ENCODE measurements around the gene SUCLA2.
"Not testable (repeated sequence)": the region's sequence is repeated elsewhere in the genome, so short reads cannot be mapped to it uniquely, and the experiment has no call there.

The SUCLA2 gene

GRCh38 chr13:47955836-47956235 is 45.2 kb downstream of the SUCLA2 start:
- no peaks in the 10 kb centered on the region for H3K9me2 ChIP-seq (replicated peaks; ENCODE audit: insufficient read depth, low read length)
- peaks cover 69% of the 10 kb centered on the region for H3K36me3 ChIP-seq (ENCODE audit: low read length)
- H3K4me3 ChIP-seq (ENCODE audit: insufficient read depth, low read length, poor library complexity, severe bottlenecking), result no peak overlapping the region
- H3F3A ChIP-seq (ENCODE audit: insufficient read depth), result no peaks in the 10 kb centered on the region
- no peaks in the 10 kb centered on the region for H3K79me2 ChIP-seq (ENCODE audit: insufficient read depth, low read length)
- H3K27ac ChIP-seq (ENCODE audit: low read depth, low read length), result no peak overlapping the region
- no peaks in the 10 kb centered on the region for H4K20me1 ChIP-seq (ENCODE audit: low read depth, low read length)
- H2AFZ ChIP-seq (ENCODE audit: low read depth, low read length, severe bottlenecking), result no peak overlapping the region
- no peak overlapping the region for H3K4me2 ChIP-seq (ENCODE audit: low read depth, low read length, poor library complexity, severe bottlenecking)
- no peak overlapping the region for H3K9ac ChIP-seq (ENCODE audit: low read length)
- peaks cover 45% of the 10 kb centered on the region; the same call in 1 of the 2 replicates for H3K9me3 ChIP-seq (ENCODE audit: insufficient read depth, low read length)
- no peaks in the 10 kb centered on the region for H3K27me3 ChIP-seq (ENCODE audit: low read length)
- TF ChIP-seq EZH2phosphoT487 (conservative IDR thresholded peaks at IDR 0.05; ENCODE audit: low read length), result no peak

GRCh38 chr13:47949799-47950198 is 51.3 kb downstream of the SUCLA2 start:
- Histone ChIP-seq H3K36me3 (ENCODE audit: low read length) (peaks cover 27% of the 10 kb centered on the region; the same call in 1 of the 2 replicates), H3K4me2 (ENCODE audit: low read depth, low read length, poor library complexity, severe bottlenecking) (no peak overlapping the region), H3K27ac (ENCODE audit: low read depth, low read length) (no peak overlapping the region), H3K9me3 (ENCODE audit: insufficient read depth, low read length) (no peaks in the 10 kb centered on the region), H3F3A (ENCODE audit: insufficient read depth) (no peaks in the 10 kb centered on the region), H3K9ac (ENCODE audit: low read length) (no peak overlapping the region), H3K9me2 (replicated peaks; ENCODE audit: insufficient read depth, low read length) (no peaks in the 10 kb centered on the region), H3K4me3 (ENCODE audit: insufficient read depth, low read length, poor library complexity, severe bottlenecking) (no peak overlapping the region), H2AFZ (ENCODE audit: low read depth, low read length, severe bottlenecking) (no peak overlapping the region), H4K20me1 (ENCODE audit: low read depth, low read length) (no peaks in the 10 kb centered on the region), H3K79me2 (ENCODE audit: insufficient read depth, low read length) (no peaks in the 10 kb centered on the region), H3K27me3 (ENCODE audit: low read length) (no peaks in the 10 kb centered on the region)
- no peak for TF ChIP-seq CTCF (IDR thresholded peaks at IDR 0.05; ENCODE audit: insufficient read depth, low read length, poor library complexity, severe bottlenecking)
- no peak for TF ChIP-seq EZH2phosphoT487 (conservative IDR thresholded peaks at IDR 0.05; ENCODE audit: low read length)

- H3K27me3 ChIP-seq (ENCODE audit: low read length), result no peaks in the 10 kb centered on the region
- H2AFZ ChIP-seq (ENCODE audit: low read depth, low read length, severe bottlenecking), result no peak overlapping the region
- no peaks in the 10 kb centered on the region for H4K20me1 ChIP-seq (ENCODE audit: low read depth, low read length)
- H3K4me2 ChIP-seq (ENCODE audit: low read depth, low read length, poor library complexity, severe bottlenecking), result no peak overlapping the region
- H3K9me3 ChIP-seq (ENCODE audit: insufficient read depth, low read length), result no peaks in the 10 kb centered on the region
- H3F3A ChIP-seq (ENCODE audit: insufficient read depth), result no peaks in the 10 kb centered on the region
- no peaks in the 10 kb centered on the region for H3K9me2 ChIP-seq (replicated peaks; ENCODE audit: insufficient read depth, low read length)
- no peaks in the 10 kb centered on the region for H3K79me2 ChIP-seq (ENCODE audit: insufficient read depth, low read length)
- H3K4me3 ChIP-seq (ENCODE audit: insufficient read depth, low read length, poor library complexity, severe bottlenecking), result no peak overlapping the region
- H3K27ac ChIP-seq (ENCODE audit: low read depth, low read length), result no peak overlapping the region
- no peak overlapping the region for H3K9ac ChIP-seq (ENCODE audit: low read length)
- TF ChIP-seq EZH2phosphoT487 (conservative IDR thresholded peaks at IDR 0.05; ENCODE audit: low read length), result no peak
- no peak for TF ChIP-seq CTCF (IDR thresholded peaks at IDR 0.05; ENCODE audit: insufficient read depth, low read length, poor library complexity, severe bottlenecking)
- peaks cover 11% of the 10 kb centered on the region; the same call in 1 of the 2 replicates for H3K36me3 ChIP-seq (ENCODE audit: low read length)
Observed at GRCh38 chr13:47945738-47946137, 55.3 kb downstream of the SUCLA2 start.

GRCh38 chr13:47945146-47945545 is 55.9 kb downstream of the SUCLA2 start:
- H3K4me3 ChIP-seq (ENCODE audit: insufficient read depth, low read length, poor library complexity, severe bottlenecking); H3K27ac ChIP-seq (ENCODE audit: low read depth, low read length); H4K20me1 ChIP-seq (ENCODE audit: low read depth, low read length); H2AFZ ChIP-seq (ENCODE audit: low read depth, low read length, severe bottlenecking); H3K9ac ChIP-seq (ENCODE audit: low read length); H3K9me2 ChIP-seq (replicated peaks; ENCODE audit: insufficient read depth, low read length); H3K9me3 ChIP-seq (ENCODE audit: insufficient read depth, low read length); H3K4me2 ChIP-seq (ENCODE audit: low read depth, low read length, poor library complexity, severe bottlenecking); H3K79me2 ChIP-seq (ENCODE audit: insufficient read depth, low read length); H3K27me3 ChIP-seq (ENCODE audit: low read length); H3F3A ChIP-seq (ENCODE audit: insufficient read depth): not testable (repeated sequence)
- peaks cover 11% of the 10 kb centered on the region; the same call in 1 of the 2 replicates for H3K36me3 ChIP-seq (ENCODE audit: low read length)
